D341Med (cell line): ENCODE measurements around the gene SYCP1.
"Not testable (repeated sequence)": the region's sequence is repeated elsewhere in the genome, so short reads cannot be mapped to it uniquely, and the experiment has no call there.

ENCODE experiments used
- DNase-seq: peaks from one replicate; pipeline ENCODE4 v3.0.0; 2012; ENCODE audit warnings: low spot score

Gene SYCP1

DNA sequence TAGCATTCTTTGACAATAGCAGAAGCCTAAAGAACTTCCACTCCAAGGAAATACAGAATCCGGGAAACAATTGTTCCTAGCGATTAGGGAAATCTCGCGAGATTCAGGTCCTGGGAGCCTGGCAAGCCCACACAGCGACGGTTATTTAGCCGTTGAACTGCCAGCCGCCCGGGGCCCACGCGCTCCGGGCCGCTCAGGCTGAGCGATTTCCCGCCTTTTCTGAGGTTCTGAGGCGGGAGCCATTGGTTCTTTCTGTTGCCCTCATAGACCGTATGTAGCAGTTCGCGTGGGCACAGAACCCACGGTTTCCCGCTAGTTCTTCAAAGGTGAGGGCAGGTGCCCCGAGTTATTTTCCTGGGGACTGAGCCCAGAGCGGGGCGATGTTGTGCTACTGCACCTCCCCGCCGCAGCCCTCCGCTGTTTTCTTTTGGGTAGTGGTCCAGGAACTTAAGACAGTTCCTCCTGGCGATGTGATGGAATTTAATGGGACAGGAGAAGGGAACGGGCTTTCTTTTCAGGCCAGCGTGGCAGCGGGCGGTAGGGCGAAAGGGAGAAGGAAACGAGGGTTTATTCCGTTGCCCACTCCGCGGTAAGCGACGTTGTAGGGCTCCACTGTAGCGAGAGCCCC is at the start of gene SYCP1:
Gene SYCP1, plus strand, starts transcription at position 171 of the 628 bp plus-strand sequence. CDS start 602 bp downstream, outside the sequence.
- no peak for DNase-seq

DNA sequence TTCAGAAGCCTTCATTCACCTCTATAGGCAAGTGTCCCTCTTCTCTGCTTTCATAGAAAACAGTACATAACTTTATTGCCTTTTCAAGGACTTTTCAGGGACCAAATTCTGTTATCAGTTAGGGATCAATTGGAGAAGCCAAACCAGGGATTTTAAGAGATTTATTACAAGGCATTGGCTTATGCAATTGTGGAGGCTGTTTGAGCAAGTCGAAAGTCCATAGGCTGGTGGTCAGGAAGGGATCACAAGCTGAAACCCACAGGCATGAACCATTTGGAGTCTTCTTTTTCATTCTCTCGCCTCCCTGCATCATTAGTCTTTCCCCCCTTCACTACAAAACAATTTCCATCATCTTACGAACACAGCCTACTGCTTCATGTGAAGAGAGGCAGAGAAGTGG is 34.8 kb upstream of the SYCP1 start:
- DNase-seq = no peak

DNA sequence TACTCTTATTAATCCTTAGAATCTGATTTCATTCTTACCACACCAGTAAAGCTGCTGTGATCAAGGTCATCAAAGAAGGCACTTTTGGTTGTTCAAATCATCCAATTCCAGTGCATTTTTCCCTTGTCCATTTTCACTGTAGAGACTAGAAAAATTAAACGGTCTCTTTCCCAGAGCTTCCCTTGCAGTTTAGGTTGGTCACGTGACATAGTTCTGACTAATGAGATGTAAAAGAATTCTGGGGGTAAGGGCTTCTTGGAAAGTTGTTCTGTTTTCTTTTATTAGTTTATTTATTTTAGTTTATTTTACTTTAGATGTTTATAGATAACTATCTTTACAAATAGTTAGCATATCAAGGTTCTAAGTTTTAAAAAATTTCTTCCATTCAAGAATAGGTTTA is 34.3 kb upstream of the SYCP1 start:
- no peak for DNase-seq

GRCh38 chr1:114821978-114822377 is 32.7 kb upstream of the SYCP1 start:
- DNase-seq = no peak

GRCh38 chr1:114828251-114828650 is 26.4 kb upstream of the SYCP1 start:
- DNase-seq = no peak

GRCh38 chr1:114830075-114830474 is 24.6 kb upstream of the SYCP1 start:
- not testable (repeated sequence) for DNase-seq

DNA sequence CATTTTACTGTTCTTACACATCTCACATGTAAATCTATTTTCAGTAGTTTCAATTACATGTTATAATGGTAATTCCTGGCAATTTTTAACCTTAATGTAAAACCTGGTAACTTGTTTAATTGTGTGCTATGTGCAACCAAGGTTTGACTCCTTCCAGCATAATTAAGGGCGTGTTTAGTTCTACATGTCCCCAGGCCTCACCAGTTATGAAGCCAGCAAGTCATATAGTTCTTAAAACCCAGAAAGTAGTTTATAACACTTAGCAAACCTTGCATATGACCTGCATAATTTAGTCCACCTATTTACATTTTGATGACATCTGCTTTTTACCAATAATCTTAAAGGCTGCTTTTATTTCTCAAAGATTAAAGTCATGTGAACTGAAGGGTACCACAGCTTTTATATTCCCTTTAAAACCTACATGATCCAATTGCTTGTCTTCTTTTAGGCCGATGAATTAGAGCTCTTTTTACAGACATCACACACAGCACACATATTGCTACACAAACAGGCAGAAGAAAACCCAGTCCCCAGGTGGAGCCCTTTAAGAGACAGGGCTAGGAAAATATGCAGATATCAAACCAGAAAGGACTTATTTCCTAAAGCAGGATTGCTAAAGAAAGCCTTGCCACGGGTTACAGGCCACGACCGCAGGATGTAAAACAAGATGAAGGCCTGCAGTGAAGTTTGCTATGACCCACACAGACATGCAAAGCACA is 23.2 kb upstream of the SYCP1 start:
- DNase-seq = no peak

GRCh38 chr1:114832057-114832456 is 22.6 kb upstream of the SYCP1 start:
- DNase-seq = no peak

DNA sequence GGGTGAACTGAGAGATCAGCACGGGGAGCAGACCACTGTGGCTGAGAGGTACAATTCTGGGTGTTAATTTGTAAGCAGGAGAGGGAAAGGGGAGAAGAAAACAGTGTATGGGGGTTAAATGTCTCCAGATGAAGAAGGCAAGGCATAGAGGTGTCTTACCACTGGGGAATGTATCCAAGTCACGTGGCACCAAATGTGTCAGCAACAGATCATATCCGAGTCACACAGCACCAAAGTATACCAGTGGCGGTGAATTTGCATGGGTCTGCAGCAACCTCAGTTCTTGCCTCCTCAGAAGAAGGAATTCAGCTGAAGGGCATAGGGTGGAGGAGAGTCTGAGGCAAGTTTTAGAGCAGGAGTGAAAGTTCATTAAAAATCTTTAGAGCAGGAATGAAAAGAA is 21.2 kb upstream of the SYCP1 start:
- no peak for DNase-seq

DNA sequence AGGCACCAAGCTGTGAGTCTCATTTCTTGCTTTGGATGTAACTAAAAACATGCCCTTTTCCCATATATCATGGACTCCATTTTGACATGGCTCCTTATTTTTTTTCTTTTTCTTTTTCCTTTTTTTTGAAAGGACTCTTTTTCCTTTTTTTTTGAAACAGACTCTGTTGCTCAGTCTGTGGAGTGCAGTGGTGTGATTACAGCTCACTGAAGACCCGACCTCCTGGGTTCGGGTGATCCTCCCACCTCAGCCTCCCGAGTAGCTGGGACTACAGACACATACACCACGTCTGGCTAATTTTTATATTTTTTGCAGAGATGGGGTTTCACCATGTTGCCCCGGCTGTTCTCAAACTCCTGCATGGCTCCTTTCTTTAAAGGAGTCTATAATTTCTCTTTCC is 10.4 kb upstream of the SYCP1 start:
- DNase-seq = no peak

- DNase-seq = no peak
Observed at GRCh38 chr1:114853584-114853983, 1.1 kb upstream of the SYCP1 start.

DNA sequence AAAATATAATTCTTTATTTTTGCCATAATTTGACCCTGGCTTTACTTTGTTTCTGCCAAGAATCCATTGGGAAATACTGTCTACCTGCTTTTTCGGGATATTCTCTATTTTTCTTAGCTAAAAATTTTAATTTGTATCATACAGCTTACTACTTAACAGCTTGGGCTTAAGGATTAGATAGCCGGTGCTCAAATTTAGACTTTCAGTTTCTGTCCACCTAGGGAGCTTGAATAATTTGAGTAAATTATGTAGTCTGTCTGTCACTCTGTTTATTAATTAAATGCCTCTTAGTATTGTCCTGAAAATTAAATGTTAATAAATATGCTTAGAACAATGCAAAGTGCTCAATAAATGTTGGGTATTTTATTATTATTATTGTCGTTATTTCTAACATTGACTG is 6.7 kb downstream of the SYCP1 start:
- DNase-seq = no peak

DNA sequence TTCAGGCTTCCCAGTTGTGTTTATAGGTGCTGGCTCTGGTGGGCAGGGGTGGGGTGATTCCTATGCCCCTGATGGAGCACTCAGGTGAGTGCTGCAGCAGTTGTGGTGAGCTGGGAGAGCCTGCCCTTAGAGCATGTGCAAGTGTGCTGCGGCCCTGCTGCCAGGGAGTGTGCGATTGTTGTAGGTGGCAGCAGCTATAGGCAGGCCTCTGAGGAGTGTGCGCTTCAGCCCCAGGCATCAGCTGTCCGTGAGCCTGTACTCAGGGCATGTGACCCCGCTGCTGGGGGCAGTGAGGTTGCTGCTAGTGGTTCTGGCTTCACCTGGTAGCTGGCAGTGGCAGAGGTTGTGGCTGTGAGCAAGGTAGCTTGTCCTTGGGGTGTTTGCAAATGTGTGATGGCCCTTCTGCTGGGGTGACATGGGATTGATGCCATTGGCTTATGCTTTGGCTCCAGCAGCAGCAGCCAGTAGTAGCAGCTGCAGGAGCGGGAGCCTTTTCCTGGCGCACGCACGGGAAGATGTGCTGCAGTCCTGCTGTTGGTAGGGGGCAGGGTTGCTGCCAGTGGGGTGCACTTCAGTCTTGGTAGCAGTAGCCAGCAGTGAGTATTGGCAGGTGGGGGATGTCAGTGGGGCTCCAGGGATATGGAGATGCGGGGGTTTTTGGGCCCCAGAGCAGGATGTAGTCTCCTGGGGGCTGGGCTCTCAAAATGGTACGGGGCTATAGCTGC is 37.7 kb downstream of the SYCP1 start:
- no peak for DNase-seq

DNA sequence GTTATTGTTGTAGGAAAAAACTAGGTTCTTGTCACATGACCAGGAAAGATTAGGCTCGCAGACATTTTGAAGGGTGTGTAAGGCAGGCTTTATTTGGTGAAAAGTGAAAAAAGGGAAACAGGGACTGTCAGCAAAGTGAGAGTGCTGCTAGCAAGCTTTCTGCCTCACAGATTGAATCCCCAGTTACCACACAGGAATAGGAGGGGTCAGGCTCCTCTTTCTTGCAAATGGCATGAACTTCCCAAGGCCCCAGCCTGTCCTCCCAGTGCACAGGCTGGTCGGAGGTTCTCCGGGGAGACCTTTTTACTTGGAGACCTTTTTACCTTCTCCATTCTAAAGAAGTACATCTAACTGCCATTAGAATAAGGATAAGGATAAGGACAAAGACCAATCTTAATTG is 42.1 kb downstream of the SYCP1 start:
- DNase-seq = no peak

GRCh38 chr1:114901814-114902213 is 47.2 kb downstream of the SYCP1 start:
- DNase-seq = no peak

GRCh38 chr1:114902343-114902742 is 47.7 kb downstream of the SYCP1 start:
- no peak for DNase-seq

DNA sequence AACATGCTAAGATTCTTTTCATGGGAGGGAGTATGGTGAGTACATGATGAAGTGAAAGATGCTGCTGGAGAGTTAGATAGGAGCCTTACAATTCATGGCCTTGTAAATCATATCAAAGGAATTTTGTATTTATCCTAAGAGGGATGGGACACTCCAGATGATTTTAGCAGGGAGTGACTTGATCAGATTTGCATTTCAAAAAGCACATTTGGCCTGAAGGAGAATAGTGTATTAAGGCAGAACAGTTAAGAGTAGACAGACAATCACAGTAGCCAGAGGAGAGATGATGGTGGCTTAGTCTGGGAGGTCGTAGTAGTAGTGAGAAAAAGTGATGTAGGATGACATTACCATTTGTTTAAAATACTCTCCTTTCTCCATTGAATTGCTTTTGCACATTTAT is 48.8 kb downstream of the SYCP1 start:
- DNase-seq = no peak

DNA sequence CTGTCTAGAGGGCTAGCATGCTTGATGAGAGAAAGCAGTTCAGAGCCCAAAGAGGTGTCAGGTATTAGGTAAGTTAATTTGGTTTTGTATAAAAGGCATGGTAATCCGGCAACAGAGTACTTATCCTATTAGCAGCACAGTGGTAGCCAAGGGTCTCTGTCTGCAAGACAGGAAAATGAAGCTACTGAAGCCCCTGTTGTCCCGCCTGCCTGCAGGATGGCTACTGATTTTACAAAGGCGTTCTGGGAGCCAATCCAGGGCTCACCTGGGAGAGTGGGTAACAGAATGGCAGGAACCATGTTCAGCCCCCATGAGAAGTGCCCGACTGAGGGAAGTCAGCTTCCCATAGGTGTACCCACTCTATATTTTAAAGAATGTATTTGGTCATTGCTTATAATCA is 61.1 kb downstream of the SYCP1 start:
- not testable (repeated sequence) for DNase-seq

GRCh38 chr1:114926607-114927006 is 71.9 kb downstream of the SYCP1 start:
- no peak for DNase-seq

DNA sequence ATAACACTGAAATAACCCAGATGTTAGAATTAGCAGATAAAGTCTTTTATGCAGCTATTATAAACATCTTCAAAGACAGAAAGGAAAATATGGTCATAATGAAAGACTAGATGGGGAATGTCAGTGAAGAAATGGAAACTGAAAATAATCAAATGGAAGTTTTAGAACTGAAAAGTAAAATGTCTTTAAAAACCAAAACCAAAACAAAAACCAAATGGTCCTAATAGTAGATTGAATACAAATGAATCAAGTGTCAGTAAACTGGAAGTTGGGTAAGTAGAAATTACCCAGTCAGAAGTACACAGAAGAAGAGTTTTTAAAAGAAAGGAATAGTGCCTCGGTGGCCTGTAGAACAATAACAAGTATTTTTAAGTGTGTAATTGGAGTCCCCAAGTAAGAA is 72.7 kb downstream of the SYCP1 start:
- no peak for DNase-seq

DNA sequence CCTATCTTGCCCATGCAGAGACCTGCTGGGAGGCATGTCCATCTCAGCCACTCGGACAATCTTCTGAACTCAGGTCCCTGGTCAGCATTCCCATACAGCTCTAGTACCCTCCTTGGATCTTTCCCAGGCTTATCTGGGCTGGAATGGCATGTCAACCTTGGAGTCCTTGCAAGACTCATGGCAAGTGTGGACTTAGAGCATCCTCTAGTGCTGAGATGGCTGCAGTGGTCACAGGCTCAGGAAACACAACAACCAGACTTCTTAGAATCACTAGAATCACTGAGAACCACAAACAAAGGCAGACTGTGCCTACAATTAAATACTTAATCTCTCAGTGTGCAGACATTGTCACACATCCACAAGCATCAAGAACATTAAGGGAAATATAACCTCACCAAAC is 101.9 kb downstream of the SYCP1 start:
- DNase-seq = no peak

DNA sequence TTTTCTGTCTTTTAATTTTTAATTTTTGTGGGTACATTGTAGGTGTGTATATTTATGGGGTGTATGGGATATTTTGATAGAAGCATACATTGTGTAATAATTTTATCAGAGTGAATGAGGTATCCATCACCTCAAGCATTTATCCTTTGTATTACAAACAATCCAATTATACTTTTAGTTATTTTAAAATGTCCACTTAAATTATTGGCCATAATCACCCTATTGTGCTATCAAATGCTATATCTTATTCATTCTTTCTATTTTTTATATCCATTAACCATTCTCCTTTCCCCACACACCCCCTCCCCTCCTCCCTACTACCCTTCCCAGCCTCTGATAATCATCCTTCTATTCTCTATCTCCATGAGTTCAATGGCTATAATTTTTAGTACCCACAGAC is 104.8 kb downstream of the SYCP1 start:
- no peak for DNase-seq

GRCh38 chr1:114976891-114977290 is 122.2 kb downstream of the SYCP1 start:
- no peak for DNase-seq
